Aorta (tissue), 5 donors: ENCODE data around the gene CEACAM18. TPM values are rescaled to one million over a fixed set of nuclear protein-coding genes. Genes with fewer than 3 reads are reported as not detected.

Source experiments
- ATAC-seq: fragments of 200-7000 bp; cut with Tn5 transposase; one replicate; pipeline ENCODE4 v1.9.1; 2022; ENCODE audit warnings: moderate library complexity; ENCODE audit not compliant: low FRiP score
- DNase-seq, 2 donors: peaks; one replicate each; pipeline ENCODE4 v3.0.0-alpha.2; 2020
- H3K27ac ChIP-seq, 2 donors: one replicate each; pipeline ENCODE4 v1.5.1; 2013; ENCODE audit warnings: low read length in 2 of 2, mild to moderate bottlenecking in 2 of 2, moderate library complexity in 2 of 2, control low read depth in 1 of 2, inconsistent platforms in 1 of 2, low read depth in 1 of 2
- H3K27me3 ChIP-seq, 2 donors: one replicate each; pipeline ENCODE4 v1.6.1; 2013; ENCODE audit warnings: control low read depth in 1 of 2, low read length in 1 of 2, mild to moderate bottlenecking in 1 of 2, moderate library complexity in 1 of 2; ENCODE audit not compliant: insufficient read depth in 2 of 2, control insufficient read depth in 1 of 2
- H3K36me3 ChIP-seq, 2 donors: one replicate each; pipeline ENCODE4 v1.6.1; 2013; ENCODE audit warnings: control low read depth in 1 of 2, low read length in 1 of 2, mild to moderate bottlenecking in 1 of 2; ENCODE audit not compliant: insufficient read depth in 2 of 2, control insufficient read depth in 1 of 2
- H3K4me1 ChIP-seq, 2 donors: one replicate each; pipeline ENCODE4 v1.6.1; 2013; ENCODE audit warnings: low read length in 2 of 2, control low read depth in 1 of 2, mild to moderate bottlenecking in 1 of 2, moderate library complexity in 1 of 2; ENCODE audit not compliant: insufficient read depth in 2 of 2, control insufficient read depth in 1 of 2
- H3K4me3 ChIP-seq, 2 donors: one replicate each; pipeline ENCODE4 v1.5.1; 2013; ENCODE audit warnings: low read length in 2 of 2, control low read depth in 1 of 2, mild to moderate bottlenecking in 1 of 2
- H3K9me3 ChIP-seq: one replicate; pipeline ENCODE4 v1.6.1; 2013; ENCODE audit warnings: mild to moderate bottlenecking, low read length; ENCODE audit not compliant: control insufficient read depth
- WGBS, 2 donors: extraction: QIAGEN DNeasy Blood & Tissue Kit; methylation state at CpG; one replicate each; pipeline ENCODE4 v1.1.7; 2013; 5-methylcytosine and 5-hydroxymethylcytosine counted together
- intact Hi-C, 2 donors: fragments of 100-400 bp; cut with DNase I; formaldehyde crosslinking; loops; one replicate each; pipeline versions ENCODE4 v1.14.2 to v1.15.0; 2022
- long read RNA-seq, 2 donors: library from polyadenylated mRNA; unstranded; transcript quantifications; one replicate each; pipeline ENCODE4 v2.0.0, GENCODE V29; 2020 to 2021
- polyA plus RNA-seq, 2 donors: library from polyadenylated mRNA; stranded (reverse); fragments of 200-250 nt; gene quantifications; one replicate each; pipeline ENCODE4 v1.2.3, GENCODE V29; 2013
- total RNA-seq, 2 donors: library from RNA; stranded (reverse); fragmentation: NEBNext Ultra II Directional; extraction: Animal tissue kit (Norgen Biotek cat#: 25700); gene quantifications; one replicate each; pipeline ENCODE4 v1.2.1, GENCODE V29; 2021
- donor health status: healthy with polysubstance abuse.
- donor health status: Bipolar disorder and iron deficiency.
- donor health status: DM: no; HTN: no; CAD: no.
- donor health status: DM: no; HTN: no; CAD: no.
- donor health status: DM: yes; HTN: yes; CAD: no.

The CEACAM18 gene
- total RNA-seq (not detected), polyA plus RNA-seq (under 1 TPM in 1 of 2 donors, not detected in 1; 0.63 TPM)
- long read RNA-seq, donor 1 = 0 reads
- long read RNA-seq, donor 2 = 0 reads

DNA sequence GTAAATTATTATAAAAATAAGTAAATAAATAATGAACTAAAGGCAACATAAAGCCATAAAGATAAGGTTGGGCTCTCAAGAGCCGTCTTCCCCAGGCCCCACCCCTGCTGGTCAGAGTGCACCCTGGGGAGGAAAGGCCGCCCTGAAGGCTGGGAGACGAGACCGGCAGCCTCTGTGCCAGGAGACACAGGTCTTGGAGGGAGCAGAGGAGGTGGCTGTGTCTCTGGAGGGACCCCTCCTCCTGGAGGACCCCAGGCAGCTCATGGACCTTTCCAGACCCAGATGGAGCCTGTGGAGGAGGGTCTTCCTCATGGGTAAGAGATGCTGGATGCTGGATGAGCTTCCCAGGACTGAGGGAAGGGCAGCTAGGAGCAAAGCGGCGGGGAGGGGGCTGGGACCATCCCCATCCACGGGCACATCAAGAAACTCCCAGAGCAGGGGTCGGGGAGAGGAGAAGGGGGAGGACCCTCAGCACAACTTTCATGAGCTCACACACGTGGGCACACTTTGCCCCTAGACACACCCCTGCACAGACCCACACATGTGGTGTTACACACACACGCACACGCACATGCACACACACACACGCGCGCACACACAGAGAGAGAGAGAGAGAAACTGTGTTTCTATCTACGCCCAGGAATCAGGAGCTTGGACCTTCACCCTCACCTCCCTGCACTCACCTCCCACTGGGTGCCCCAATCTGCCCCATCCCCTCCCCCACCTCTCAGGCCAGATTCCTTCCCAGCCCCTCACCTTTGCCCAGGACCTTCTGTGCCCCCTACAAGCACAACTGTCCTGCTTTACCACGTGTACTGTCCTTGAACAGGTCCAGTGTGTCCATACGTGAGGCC, at the start of gene CEACAM18:
CEACAM18 (plus strand) TSS at position 159 of the 854 bp plus-strand sequence.
- Histone ChIP-seq H3K27me3 (no peaks in the 10 kb centered on the region), H3K4me1 (no peaks in the 10 kb centered on the region), H3K36me3 (no peaks in the 10 kb centered on the region), H3K9me3 (no peaks in the 10 kb centered on the region), H3K27ac (no peak within 1 kb of the TSS), H3K4me3 (no peak within 1 kb of the TSS)
- ATAC-seq = no peak
- WGBS, 2 donors = 57 to 62% methylated on average over 16 to 17 of the region's 17 CpGs
- intact Hi-C loops = no loop called here
- no peak for DNase-seq

GRCh38 chr19:51430221-51430620, 48.1 kb upstream of the CEACAM18 start:
- Histone ChIP-seq H3K4me1 (no peaks in the 10 kb centered on the region), H3K36me3 (no peaks in the 10 kb centered on the region), H3K9me3 (no peaks in the 10 kb centered on the region), H3K27ac (no peak overlapping the region), H3K27me3 (no peaks in the 10 kb centered on the region), H3K4me3 (no peak overlapping the region)
- intact Hi-C loops = no loop called here
- DNase-seq (no peak), ATAC-seq (no peak)
- WGBS, 2 donors = 48 to 60% methylated on average over 3 of the region's 3 CpGs

GRCh38 chr19:51431124-51431523, 47.2 kb upstream of the CEACAM18 start:
- no peak overlapping the region for H3K4me3 ChIP-seq
- no peak for DNase-seq
- no peak for ATAC-seq
- intact Hi-C loops = no loop called here
- H3K9me3 ChIP-seq = peaks cover under 1% of the 10 kb centered on the region
- WGBS, 2 donors = 43 to 46% methylated on average over 3 of the region's 3 CpGs
- H3K27me3 ChIP-seq = no peaks in the 10 kb centered on the region
- no peak overlapping the region for H3K27ac ChIP-seq
- H3K4me1 ChIP-seq = no peaks in the 10 kb centered on the region
- no peaks in the 10 kb centered on the region for H3K36me3 ChIP-seq

- no peaks in the 10 kb centered on the region for H3K4me1 ChIP-seq
- intact Hi-C loops = no loop called here
- 50 to 54% methylated on average over 4 of the region's 4 CpGs for WGBS, 2 donors
- no peaks in the 10 kb centered on the region for H3K36me3 ChIP-seq
- no peaks in the 10 kb centered on the region for H3K27me3 ChIP-seq
- H3K9me3 ChIP-seq = peaks cover 1% of the 10 kb centered on the region
- H3K4me3 ChIP-seq = no peak overlapping the region
- ATAC-seq (no peak), DNase-seq (no peak)
- no peak overlapping the region for H3K27ac ChIP-seq
These were observed 45.3 kb upstream of the CEACAM18 start for GRCh38 chr19:51433043-51433442.

- Histone ChIP-seq H3K27me3 (no peaks in the 10 kb centered on the region), H3K9me3 (peaks cover 1% of the 10 kb centered on the region), H3K36me3 (no peaks in the 10 kb centered on the region), H3K4me3 (no peak overlapping the region), H3K4me1 (no peaks in the 10 kb centered on the region), H3K27ac (no peak overlapping the region)
- no peak for DNase-seq
- intact Hi-C loops = no loop called here
- ATAC-seq = no peak
- WGBS, 2 donors = 74% methylated on average over 1 of the region's 1 CpG
These were observed 43.9 kb upstream of the CEACAM18 start for GRCh38 chr19:51434456-51434855.

DNA sequence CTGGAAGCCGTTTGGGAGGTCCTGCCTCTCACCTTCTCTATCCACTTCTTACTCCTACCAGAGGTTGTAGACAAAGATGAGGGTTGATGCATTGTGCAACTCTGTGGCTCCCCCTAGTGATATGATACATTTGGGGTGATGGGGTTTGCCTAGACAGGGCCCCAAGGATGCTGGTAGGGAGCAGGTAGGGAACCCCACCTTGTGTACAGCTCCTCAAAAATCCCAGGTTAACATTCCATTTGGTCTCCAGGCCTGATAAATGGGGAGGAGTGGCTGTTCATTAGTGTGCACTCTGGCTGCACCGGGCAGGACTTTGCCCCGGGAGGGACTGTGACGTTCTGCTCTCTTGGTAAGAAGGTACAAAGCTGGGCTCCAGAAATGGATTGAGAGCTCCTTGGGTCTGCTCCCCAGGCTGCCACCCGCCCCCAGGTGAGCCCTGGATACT, 39.3 kb upstream of the CEACAM18 start:
- Histone ChIP-seq H3K9me3 (peaks cover 1% of the 10 kb centered on the region), H3K4me3 (no peak overlapping the region), H3K4me1 (no peaks in the 10 kb centered on the region), H3K36me3 (no peaks in the 10 kb centered on the region), H3K27ac (no peak overlapping the region), H3K27me3 (no peaks in the 10 kb centered on the region)
- WGBS, 2 donors = 46 to 49% methylated on average over 5 of the region's 5 CpGs
- intact Hi-C loops = loop anchor here (2.0 kb wide), 1 partner anchor 100 kb away; no protein-coding TSS in a partner anchor
- ATAC-seq (no peak), DNase-seq (no peak)

- H3K27me3 ChIP-seq = no peaks in the 10 kb centered on the region
- H3K27ac ChIP-seq = no peak overlapping the region
- ATAC-seq = no peak
These were observed 38.3 kb upstream of the CEACAM18 start for GRCh38 chr19:51440052-51440451.

DNA sequence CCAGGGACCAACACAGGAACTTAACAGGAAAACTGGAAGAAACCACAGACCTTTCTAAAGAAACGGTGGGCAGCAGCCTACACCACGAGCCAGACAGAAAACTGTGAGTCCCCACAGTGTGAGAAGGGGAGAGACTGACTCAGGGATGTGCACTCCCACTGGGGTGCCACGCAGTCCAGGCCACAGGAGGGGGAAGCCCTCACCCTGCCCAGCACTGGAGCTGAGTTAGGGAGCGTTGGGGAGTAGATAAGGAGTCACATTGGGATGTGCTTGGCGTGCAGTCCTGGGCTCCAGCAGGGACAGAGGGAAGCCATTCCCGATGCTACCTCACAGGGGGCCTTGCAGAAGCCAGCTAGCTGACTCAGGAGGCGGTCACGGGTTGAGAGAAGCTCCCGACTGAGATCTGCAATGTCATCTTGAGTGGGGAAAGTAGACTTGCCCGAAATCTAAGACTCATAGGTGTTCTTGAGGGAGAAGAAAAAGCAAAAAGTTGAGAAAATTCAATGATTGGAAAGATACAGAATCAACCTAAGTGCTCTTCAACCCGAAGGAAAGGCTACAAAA, 37.4 kb upstream of the CEACAM18 start:
- H3K4me3 ChIP-seq = no peak overlapping the region
- ATAC-seq (no peak), DNase-seq (no peak)
- intact Hi-C loops = no loop called here
- no peak overlapping the region for H3K27ac ChIP-seq
- H3K36me3 ChIP-seq = no peaks in the 10 kb centered on the region
- H3K4me1 ChIP-seq = no peaks in the 10 kb centered on the region
- no peaks in the 10 kb centered on the region for H3K27me3 ChIP-seq
- H3K9me3 ChIP-seq = peaks cover 1% of the 10 kb centered on the region
- WGBS, 2 donors = 46 to 47% methylated on average over 11 of the region's 11 CpGs

More at GRCh38 chr19:51440052-51440451, 38.3 kb upstream of the CEACAM18 start:
- Histone ChIP-seq H3K4me1 (no peaks in the 10 kb centered on the region), H3K4me3 (no peak overlapping the region), H3K36me3 (no peaks in the 10 kb centered on the region), H3K9me3 (peaks cover 1% of the 10 kb centered on the region)
- intact Hi-C loops = no loop called here
- no peak for DNase-seq
- 50 to 70% methylated on average over 2 of the region's 2 CpGs for WGBS, 2 donors
